ENCODE measurements around the gene AOAH. TPM values are rescaled to one million over a fixed set of nuclear protein-coding genes. Genes with fewer than 3 reads are reported as not detected.
"Not testable (repeated sequence)": the region's sequence is repeated elsewhere in the genome, so short reads cannot be mapped to it uniquely, and the experiment has no call there.

Gene AOAH
- total RNA-seq, 1 donor from 2014 or later = 1.9 TPM

DNA sequence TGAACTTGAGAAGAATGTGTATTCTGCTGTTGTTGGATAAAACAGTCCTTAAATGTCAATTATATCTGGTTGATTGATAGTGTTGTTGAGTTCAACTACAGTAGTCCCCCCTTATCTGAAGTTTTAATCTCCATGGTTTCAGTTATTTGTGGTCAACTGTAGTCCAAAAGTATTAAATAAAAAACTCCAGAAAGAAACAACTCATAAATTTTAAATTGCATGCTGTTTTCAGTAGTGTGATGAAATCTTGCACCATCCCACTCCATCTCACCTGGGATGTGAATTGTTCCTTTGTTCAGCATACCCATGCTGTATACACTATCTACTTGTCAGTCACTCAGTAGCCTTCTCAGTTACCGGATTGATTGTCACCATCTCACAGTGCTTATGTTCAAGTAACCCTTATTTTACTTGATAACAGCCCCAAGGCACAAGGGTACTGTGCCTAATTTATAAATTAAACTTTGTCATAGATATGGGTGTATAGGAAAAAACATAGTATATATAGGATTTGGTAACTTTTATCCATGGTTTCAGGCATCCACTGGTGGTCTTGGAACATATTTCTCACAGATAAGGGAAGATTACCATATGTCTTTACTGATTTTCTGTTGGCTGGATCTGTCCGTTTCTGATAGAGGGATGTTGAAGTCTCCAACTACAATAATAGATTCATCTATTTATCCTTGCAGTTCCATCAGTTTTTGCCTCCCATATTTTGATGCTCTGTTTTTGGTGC is 57.1 kb downstream of the AOAH start:
- DNase-seq (ENCODE audit: missing footprints) = no peak
- ATAC-seq = no peak

GRCh38 chr7:36663481-36663880 is 60.8 kb downstream of the AOAH start:
- intact Hi-C loops (cut with DNase I) = no loop called here
- ATAC-seq (no peak), DNase-seq (ENCODE audit: missing footprints) (no peak)

More for the DNA sequence above, 57.1 kb downstream of the AOAH start:
- intact Hi-C loops (cut with DNase I) = no loop called here

DNA sequence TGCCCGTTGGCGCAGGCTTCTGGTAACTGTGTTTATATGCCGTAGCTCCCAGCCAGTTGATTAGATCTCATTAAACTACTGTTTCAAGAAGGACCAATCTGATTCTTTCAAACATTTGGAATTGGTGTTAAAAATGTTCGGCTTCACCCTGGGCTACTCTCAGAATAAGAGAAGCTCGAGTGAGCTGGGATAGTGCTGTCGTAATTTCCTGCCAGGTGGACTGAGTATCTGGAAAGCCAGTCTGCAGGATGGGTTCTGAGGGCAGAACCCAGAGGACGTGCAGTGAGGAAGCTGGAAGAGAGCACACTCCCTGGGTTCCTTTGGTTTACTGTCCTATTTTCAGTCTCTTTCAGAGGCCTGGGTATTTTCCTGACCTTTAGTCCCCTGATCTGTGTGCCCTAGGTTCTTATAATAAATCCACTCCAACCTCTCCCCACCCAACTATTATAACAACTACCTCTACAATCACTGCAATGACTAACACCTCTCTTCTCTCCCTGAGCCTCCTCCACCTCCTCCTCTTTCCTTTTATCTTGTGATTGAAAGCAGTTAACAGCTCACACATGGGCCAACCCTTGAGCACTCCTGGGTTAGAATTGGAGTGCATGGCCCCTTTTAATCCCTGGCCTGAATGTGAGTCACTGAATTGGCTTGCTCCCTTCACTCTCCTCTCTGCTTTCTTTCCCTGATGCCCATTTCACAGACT is 63.0 kb downstream of the AOAH start:
- ATAC-seq = no peak

DNA sequence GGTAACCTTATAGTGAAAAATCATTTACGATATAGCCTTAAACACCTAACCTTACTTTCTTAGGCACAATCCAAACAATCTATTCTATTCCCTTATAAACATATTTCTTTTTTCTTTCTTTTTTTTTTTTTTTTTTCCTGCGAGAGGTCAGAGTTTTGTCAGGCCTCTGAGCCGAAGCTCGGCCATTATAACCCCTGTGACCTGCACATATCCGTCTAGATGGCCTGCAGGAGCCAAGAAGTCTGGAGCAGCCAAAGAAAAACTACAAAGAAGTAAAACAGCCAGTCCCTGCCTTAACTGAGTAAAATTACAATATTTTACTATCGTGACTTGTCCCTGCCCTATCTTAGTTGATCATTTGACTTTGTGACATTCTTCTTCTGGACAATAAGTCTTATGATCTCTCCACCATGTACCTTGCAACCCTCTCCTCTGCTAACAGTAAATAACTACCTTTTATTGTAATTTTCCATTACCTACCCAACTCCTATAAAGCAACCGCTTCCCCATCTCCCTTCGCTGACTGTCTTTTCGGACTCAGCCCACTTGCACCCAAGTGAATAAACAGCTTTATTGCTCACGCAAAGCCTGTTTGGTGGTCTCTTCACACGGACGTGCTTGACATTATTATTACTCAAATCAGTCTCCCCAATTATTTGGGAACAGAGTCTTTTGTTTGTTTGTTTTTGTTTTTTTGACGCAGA is 64.5 kb downstream of the AOAH start:
- no peak for ATAC-seq
- intact Hi-C loops (cut with DNase I) = no loop called here

More for the DNA sequence above, 63.0 kb downstream of the AOAH start:
- intact Hi-C loops (cut with DNase I) = no loop called here
- DNase-seq (ENCODE audit: missing footprints) = no peak

DNA sequence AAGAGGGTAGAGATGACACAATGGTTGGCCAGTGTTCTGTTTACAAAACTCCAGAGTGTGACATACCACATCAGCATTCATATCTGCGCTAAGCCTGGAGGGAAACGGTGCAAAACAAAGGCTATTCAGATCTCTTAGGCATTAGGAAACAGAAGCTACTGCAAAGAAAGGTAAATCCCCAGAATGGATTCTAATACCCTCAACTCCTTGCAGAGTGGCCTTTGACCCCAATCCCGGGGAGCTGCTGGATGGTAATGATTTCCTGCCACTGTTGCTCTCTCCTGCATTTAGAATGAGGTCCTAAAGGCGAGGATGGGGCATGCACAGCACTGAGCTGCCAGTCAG is 65.2 kb downstream of the AOAH start:
- intact Hi-C loops (cut with DNase I) = no loop called here

More for the DNA sequence above, 64.5 kb downstream of the AOAH start:
- no peak for DNase-seq (ENCODE audit: missing footprints)

GRCh38 chr7:36658335-36659171 is 65.7 kb downstream of the AOAH start:
- no peak for ATAC-seq
- no peak for DNase-seq (ENCODE audit: missing footprints)
- intact Hi-C loops (cut with DNase I) = no loop called here

More for the DNA sequence above, 65.2 kb downstream of the AOAH start:
- no peak for DNase-seq (ENCODE audit: missing footprints)
- ATAC-seq = no peak

DNA sequence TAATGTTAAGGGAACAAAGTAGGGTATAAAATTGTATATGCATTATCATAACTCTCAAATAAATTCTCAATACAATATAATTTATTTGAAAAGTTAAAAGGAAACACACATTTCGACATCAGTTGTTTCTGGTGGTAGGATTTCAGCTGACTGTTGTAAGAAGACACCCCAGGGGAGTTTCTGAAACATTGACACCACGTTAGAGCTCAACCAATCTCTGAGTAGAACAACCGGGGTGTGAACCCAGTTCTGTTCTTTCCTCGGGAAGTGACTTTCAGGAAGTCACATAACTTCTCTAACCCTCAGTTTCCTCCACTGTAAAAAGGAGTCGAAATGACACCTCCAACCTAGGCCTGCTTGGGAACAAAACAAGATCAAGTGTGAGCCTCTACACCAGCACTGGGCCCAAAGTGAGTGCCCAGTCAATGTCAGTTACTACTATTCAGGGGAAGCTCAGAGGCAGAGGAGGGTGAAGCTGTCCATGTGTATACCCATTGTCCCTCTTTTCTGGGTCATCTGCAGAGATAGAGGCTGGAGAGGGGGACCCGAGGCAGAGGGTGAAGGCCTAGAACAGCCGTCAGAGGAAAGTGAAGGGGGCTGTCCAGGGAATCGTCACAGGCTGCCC is 67.1 kb downstream of the AOAH start:
- DNase-seq (ENCODE audit: missing footprints) = no peak
- no peak for ATAC-seq
- intact Hi-C loops (cut with DNase I) = no loop called here

DNA sequence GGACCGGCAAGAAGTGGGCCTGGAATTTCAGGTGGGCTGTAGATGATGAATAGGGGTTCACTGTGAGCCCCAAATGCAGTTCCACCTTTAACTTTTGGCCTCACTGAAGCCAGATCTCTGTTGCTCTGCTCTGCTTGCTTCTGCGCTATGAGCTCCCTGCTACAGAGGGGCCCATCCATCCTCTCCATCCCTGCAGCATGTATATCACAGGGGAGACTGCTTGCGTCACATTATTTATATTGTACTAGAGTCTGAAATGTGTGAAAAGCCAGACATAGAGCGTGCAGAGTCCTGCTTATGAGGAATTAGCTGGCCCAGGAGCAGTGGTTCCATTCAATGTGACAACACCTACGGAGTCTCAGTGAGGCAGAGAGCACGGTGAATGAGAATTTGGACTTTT is 69.9 kb downstream of the AOAH start:
- intact Hi-C loops (cut with DNase I) = no loop called here
- DNase-seq (ENCODE audit: missing footprints) (no peak), ATAC-seq (no peak)

DNA sequence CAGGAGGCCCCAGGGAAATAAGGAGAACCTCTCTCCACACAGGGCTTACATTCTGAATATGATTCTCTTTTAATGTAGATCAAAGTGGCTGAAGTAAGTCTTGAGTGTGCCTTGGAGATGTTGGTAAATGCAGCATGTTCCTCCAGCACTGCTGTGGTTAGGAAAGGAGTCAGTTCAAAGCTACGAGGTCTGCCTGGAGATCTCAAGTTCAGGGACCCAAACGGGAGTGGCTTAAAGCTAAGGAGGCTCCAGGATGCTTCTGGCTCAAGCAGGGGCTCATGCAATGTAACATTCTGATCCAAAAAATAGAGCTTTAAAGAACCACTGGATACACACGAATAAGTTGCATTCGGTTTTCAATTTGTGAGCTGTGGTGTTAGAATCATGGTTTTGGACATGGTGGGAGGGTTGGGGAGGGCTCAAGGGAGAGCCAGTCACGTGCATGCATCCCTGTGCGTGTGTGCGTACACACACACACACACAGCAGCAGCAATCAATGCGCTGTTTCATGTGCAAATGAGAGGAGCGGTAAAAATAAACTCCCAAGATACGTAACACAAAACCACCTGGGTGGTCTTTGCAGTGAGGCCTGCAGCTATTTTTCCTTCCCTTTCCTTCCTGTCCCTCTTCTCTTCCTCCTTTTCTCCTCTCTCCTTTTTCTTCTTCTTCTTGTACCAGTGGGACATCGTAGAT is 70.5 kb downstream of the AOAH start:
- ATAC-seq (no peak), DNase-seq (ENCODE audit: missing footprints) (no peak)
- intact Hi-C loops (cut with DNase I) = no loop called here

GRCh38 chr7:36653008-36653662 is 71.2 kb downstream of the AOAH start:
- DNase-seq (ENCODE audit: missing footprints) = no peak
- intact Hi-C loops (cut with DNase I) = no loop called here
- no peak for ATAC-seq

GRCh38 chr7:36652431-36652830 is 71.9 kb downstream of the AOAH start:
- ATAC-seq = no peak
- intact Hi-C loops (cut with DNase I) = no loop called here
- no peak for DNase-seq (ENCODE audit: missing footprints)

- intact Hi-C loops (cut with DNase I) = no loop called here
- ATAC-seq = no peak
- DNase-seq (ENCODE audit: missing footprints) = no peak
These were observed 72.9 kb downstream of the AOAH start for GRCh38 chr7:36651404-36651803.

GRCh38 chr7:36650766-36651312 is 73.5 kb downstream of the AOAH start:
- intact Hi-C loops (cut with DNase I) = no loop called here
- DNase-seq (ENCODE audit: missing footprints) (no peak), ATAC-seq (no peak)

DNA sequence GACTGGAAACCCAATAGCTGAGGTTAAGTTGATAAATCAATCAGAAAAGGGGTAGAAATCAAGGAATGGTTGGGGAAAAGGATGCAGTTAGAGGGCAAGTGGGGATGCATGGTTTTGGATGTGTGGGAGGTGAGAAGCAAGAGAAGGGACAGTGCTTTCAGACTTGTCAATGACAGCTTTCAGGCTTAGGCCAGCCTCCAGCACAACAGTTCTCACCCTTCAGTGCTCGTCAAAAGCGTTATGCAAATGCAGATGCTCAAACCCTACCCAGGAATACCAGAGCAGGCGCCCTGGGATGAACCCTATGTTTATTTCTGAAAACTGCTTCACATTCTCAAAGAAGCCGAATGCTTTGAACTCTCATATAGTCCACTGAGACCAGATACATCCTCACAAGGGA is 74.0 kb downstream of the AOAH start:
- ATAC-seq (no peak), DNase-seq (ENCODE audit: missing footprints) (no peak)
- intact Hi-C loops (cut with DNase I) = no loop called here

DNA sequence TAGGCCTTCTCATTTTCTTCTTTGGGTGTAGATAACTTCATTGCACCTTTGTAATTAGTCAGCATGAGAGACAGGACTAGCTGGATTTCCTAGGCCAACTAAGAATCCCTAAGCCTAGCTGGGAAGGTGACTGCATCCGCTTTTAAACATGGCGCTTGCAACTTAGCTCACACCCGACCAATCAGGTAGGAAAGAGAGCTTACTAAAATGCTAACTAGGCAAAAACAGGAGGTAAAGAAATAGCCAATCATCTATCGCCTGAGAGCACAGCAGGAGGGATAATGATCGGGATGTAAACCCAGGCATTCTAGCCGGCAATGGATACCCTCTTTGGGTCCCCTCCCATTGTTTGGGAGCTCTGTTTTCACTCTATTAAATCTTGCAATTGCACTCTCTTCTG is 75.0 kb downstream of the AOAH start:
- DNase-seq (ENCODE audit: missing footprints); intact Hi-C loops (cut with DNase I); ATAC-seq: not testable (repeated sequence)

DNA sequence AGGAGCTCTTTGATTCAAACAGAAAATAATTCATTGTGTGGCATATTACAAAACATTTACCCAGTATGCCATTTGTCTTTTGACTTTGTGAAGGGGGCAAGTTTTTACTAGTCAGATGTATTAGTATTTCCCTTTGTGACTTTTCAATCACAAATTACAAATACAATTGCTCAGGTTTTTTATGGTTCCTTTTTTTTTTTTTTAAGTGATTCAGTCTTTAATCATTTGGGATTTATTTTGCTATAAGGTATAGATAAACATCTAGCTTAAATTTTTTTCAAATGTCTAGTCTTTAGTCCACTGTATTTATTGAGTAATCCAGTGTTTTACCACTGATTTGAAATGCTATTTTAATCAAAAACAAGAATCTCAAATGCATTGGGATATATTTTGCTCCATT is 75.9 kb downstream of the AOAH start:
- DNase-seq (ENCODE audit: missing footprints) = no peak
- no peak for ATAC-seq
- intact Hi-C loops (cut with DNase I) = no loop called here
